Gastroesophageal sphincter (tissue), 3 donors: ENCODE data around the gene PIK3R5.

Experiments used
- EP300 ChIP-seq: sonication (generic); formaldehyde crosslinking; IDR thresholded peaks from one replicate; pipeline ENCODE4 v1.6.1; 2017; ENCODE audit warnings: antibody characterized with exemption, mild to moderate bottlenecking
- POLR2A ChIP-seq, 2 donors: fragments of 450-650 bp; IDR thresholded peaks; one replicate each; pipeline ENCODE4 v1.6.1; 2017; ENCODE audit warnings: antibody characterized with exemption in 2 of 2, mild to moderate bottlenecking in 2 of 2, moderate library complexity in 1 of 2
- TF ChIP-seq, protein P1 (sequence below), 4 experiments: fragments of 200-600 bp in 2 of 4; fragments of 450-650 bp in 2 of 4; sonication (generic) in 1 of 4; IDR thresholded peaks; one replicate each; pipeline ENCODE4 v1.5.1; 2017 to 2019; ENCODE audit warnings: antibody characterized with exemption in 4 of 4, mild to moderate bottlenecking in 2 of 4, moderate library complexity in 2 of 4

DNA sequence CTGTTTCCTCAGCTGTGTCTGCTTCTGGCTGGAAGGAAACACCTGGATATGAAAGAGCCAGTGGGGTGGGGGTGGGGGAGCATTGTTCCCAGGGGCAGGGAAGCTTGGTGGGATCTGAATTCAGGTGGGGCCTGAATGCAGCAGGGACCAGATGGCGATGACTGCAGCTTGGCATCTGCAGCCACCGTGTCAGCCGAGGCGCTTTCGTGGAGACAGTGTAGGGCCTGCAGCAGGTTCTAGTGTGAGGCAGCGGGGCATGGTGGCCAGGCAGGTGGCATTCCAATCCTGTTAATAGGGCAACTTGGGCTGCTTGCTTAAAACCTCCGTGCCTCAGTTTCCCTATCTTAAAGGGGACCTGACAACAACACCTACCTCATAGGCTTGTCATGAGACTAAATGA is 99.7 kb downstream of the PIK3R5 start:
- TF ChIP-seq, protein P1, sequence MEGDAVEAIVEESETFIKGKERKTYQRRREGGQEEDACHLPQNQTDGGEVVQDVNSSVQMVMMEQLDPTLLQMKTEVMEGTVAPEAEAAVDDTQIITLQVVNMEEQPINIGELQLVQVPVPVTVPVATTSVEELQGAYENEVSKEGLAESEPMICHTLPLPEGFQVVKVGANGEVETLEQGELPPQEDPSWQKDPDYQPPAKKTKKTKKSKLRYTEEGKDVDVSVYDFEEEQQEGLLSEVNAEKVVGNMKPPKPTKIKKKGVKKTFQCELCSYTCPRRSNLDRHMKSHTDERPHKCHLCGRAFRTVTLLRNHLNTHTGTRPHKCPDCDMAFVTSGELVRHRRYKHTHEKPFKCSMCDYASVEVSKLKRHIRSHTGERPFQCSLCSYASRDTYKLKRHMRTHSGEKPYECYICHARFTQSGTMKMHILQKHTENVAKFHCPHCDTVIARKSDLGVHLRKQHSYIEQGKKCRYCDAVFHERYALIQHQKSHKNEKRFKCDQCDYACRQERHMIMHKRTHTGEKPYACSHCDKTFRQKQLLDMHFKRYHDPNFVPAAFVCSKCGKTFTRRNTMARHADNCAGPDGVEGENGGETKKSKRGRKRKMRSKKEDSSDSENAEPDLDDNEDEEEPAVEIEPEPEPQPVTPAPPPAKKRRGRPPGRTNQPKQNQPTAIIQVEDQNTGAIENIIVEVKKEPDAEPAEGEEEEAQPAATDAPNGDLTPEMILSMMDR (IDR thresholded peaks at IDR 0.05): no peak
- TF ChIP-seq EP300 (no peak), POLR2A (IDR thresholded peaks at IDR 0.05) (no peak)
